GM10266 (cell line): ENCODE data around the gene SLC2A13.

Experiments
- DNase-seq: peaks from one replicate; pipeline ENCODE4 v3.0.0; 2012; ENCODE audit errors: extremely low spot score
- TF ChIP-seq, protein P1 (sequence below): IDR thresholded peaks from 2 replicates; pipeline ENCODE4 v1.5.1; 2012; ENCODE audit warnings: mild to moderate bottlenecking, low read depth; ENCODE audit not compliant: control insufficient read depth, insufficient read depth; ENCODE audit errors: missing control alignments

Gene SLC2A13

DNA sequence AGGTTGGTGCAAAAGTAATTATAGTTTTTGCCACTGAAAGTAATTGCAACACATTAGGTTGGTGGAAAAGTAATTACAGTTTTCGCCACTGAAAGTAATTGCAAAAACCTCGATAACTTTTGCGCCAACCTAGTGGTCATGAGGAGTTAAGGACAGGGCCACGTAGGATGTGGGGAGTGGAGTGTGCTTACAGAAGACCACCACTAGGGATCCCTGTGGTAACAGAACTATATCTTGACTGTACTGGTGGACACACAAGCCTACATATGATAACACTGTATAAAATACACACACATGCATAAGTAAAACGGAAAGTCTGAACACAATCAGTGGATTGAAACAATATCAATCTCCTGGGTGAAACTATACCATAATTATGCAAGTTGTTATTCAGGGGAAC is 298.8 kb downstream of the SLC2A13 start:
- no peak for DNase-seq
- TF ChIP-seq, protein P1, sequence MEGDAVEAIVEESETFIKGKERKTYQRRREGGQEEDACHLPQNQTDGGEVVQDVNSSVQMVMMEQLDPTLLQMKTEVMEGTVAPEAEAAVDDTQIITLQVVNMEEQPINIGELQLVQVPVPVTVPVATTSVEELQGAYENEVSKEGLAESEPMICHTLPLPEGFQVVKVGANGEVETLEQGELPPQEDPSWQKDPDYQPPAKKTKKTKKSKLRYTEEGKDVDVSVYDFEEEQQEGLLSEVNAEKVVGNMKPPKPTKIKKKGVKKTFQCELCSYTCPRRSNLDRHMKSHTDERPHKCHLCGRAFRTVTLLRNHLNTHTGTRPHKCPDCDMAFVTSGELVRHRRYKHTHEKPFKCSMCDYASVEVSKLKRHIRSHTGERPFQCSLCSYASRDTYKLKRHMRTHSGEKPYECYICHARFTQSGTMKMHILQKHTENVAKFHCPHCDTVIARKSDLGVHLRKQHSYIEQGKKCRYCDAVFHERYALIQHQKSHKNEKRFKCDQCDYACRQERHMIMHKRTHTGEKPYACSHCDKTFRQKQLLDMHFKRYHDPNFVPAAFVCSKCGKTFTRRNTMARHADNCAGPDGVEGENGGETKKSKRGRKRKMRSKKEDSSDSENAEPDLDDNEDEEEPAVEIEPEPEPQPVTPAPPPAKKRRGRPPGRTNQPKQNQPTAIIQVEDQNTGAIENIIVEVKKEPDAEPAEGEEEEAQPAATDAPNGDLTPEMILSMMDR, result no peak

DNA sequence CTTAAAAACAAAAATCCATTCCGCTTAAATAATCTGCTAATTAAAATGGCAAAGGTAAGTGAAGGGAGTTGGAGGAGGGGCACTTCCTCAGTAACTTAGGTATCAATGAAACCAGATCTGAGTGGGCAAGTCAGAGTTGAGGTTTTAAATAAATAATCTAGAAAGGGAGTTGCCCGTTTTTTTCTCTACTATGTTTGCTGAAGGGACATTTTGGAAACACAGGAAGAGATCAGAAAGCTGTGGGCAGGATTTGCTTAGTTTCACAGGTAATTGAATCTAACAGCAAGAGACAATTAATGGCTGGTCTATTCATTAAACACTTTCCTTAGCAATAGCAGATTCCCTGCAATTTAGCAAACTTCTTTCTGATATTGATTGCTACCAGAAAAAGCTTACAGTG is 300.2 kb downstream of the SLC2A13 start:
- no peak for DNase-seq
- TF ChIP-seq, protein P1, result no peak

DNA sequence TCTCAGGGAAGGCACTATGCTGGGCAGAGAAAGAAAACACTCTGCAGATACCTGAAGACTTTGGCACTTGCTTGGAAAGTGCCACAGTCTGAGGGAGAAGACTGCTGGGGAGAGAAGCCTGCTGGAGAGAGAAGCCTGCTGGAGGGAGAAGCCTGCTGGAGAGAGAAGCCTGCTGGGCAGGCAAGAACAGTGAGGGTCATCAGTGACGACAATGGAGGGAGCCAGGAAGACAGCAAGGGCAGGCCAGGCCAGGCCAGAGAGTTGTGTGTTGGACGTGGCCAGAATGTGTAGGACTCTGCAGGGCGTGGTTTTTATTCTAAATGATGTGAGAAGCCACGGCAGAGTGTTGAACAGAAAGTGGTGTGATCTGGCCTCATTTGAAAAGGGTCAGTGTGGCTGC is 301.0 kb downstream of the SLC2A13 start:
- TF ChIP-seq, protein P1, result no peak
- DNase-seq, result no peak

DNA sequence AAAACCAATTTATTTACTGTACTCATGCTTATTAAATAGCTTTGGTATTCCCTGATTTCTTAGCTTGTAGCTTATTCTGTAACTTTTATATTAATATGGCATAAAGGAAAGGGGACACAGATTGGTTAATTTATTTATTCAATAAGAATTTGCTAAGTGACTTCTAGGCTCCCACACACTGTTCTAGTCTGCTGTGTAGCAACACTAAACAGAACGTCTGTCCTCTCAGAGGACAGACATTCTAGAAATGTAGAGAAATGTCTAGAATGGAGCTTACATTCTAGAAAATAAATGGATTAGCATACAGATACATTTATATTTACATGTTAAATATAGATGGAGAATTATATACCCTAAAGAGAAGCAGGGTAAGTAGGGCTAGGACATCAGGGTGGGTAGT is 301.4 kb downstream of the SLC2A13 start:
- TF ChIP-seq, protein P1, result no peak
- no peak for DNase-seq

DNA sequence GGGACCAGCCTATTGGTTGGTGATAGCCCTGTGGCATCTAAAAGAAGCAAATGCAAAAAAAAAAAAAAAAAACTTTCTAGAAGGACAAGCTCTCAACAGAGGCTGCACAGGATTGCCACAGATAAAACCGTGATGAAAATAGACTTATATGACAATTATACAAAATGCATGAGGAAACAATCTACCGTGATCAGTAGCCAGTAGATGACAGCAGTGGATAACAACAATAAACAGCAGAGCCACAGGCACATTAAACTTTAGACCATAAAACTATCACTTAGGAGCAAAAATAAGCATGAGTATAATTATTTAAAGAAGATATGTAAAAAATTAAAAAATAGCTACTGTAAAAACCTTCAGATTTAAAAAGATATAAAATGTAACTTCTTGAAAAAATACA is 302.7 kb downstream of the SLC2A13 start:
- TF ChIP-seq, protein P1, result no peak
- no peak for DNase-seq

DNA sequence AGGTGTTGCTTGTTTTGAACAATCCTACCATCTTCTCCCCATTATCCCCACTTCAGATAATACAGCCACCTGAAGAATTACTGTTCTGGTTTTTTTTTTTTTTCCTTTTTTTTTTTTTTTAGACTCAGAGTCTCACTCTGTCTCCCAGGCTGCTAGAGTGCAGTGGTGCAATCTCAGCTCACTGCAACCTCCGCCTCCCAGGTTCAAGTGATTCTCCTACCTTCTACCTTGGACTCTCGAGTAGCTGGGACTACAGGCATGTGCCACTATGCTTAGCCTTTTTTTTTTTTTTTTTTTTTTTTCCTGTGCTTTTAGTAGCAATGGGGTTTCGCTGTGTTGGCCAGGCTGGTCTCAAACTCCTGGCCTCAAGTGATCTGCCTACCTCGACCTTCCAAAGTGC is 306.9 kb downstream of the SLC2A13 start:
- TF ChIP-seq, protein P1, result no peak

DNA sequence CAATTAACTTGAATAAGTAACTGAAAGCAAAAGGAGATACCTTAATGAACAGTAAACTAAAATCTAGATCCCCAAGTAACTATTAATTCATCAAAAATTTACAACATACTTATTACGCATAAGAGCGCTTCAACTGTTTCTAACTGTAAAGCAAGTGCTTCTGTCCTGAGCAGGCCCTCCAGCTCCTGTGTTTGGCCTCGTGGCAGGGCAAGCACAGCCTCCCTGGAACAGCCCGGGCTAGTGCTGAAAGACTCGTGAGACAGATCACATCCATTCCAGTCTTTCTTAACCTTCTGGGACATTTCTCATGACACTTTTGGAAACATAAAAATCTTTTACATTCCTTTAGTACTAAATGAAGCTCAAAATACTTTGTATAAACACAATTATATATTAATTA is 307.5 kb downstream of the SLC2A13 start:
- TF ChIP-seq, protein P1, result no peak
- DNase-seq, result no peak

More for the DNA sequence above, 306.9 kb downstream of the SLC2A13 start:
- DNase-seq, result no peak
